Activated naive CD8-positive, alpha-beta T cell treated with anti-CD3 and anti-CD28 coated beads, Interleukin-2, amount 50 U/mL, for 24 hours (primary cell): ENCODE results near the gene ITGA2B.
"Not testable (repeated sequence)": the region's sequence is repeated elsewhere in the genome, so short reads cannot be mapped to it uniquely, and the experiment has no call there.

Experiments
- ATAC-seq: fragments of 150-1000 bp; cut with Tn5 transposase; one replicate; pipeline ENCODE4 v1.10.0; 2021
- DNase-seq: peaks from one replicate; pipeline ENCODE4 v3.0.0; 2021
- H3K27ac Mint-ChIP-seq: one replicate; pipeline ENCODE4 v1.8.0; 2021; ENCODE audit warnings: mild to moderate bottlenecking, mixed read lengths
- H3K27me3 Mint-ChIP-seq: one replicate; pipeline ENCODE4 v1.8.0; 2021; ENCODE audit warnings: mixed read lengths
- H3K36me3 Mint-ChIP-seq: one replicate; pipeline ENCODE4 v1.8.0; 2021; ENCODE audit warnings: low read depth, mixed read lengths
- H3K4me1 Mint-ChIP-seq: one replicate; pipeline ENCODE4 v1.8.0; 2021; ENCODE audit warnings: mixed read lengths
- H3K4me3 Mint-ChIP-seq: one replicate; pipeline ENCODE4 v1.8.0; 2021; ENCODE audit warnings: mild to moderate bottlenecking, moderate library complexity, mixed read lengths
- H3K9me3 Mint-ChIP-seq: one replicate; pipeline ENCODE4 v1.8.0; 2021; ENCODE audit warnings: mixed read lengths

ITGA2B gene

DNA sequence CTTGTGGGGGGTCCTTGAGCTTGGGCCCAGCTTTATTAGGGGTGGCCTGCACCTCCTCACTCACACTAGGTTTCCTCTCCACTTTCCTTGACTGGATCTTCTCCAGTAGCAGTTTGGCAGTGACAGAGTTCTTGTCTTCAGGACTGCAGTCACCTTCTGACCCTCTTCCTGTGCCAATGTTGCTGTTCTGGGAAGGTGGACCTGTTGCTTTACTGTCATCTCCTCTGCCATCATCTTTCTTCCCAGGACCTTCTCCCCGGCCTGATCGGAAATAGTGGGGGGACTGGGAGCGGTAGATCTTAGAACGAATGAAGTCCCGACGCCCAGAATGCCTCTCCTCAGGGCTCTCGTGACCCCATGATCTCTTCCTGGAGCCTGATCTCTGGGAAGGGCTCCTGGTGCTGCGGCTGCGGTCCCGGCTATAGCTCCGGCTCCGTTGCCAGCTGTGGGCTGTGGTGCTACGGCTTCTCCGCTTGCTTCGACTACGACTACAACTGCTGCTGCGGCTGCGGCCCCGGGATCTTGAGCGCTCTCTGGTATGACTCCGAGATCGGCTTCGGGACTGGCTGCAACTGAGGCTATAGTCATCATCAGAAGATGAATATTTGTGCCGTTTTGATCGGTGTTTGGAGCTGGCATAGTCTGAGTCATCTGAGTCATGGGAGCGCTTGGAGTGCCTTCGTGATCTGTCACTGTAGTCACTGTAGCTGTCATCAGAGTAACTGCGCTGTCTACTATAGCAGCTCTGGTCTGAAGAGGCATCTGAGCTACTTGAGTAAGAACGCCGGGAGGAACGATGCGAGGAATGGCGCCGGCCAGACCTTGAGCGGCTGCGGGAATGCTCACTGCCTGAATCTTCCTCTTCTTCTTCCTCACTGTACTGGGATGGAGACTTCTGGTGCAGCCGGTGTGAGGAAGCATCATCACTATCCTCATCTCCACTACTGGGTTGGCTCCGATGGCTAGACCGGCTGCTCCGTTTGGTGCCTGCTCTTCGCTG lies 9.5 kb upstream of the ITGA2B start:
- H3K36me3 Mint-ChIP-seq: peaks cover 15% of the 10 kb centered on the region

DNA sequence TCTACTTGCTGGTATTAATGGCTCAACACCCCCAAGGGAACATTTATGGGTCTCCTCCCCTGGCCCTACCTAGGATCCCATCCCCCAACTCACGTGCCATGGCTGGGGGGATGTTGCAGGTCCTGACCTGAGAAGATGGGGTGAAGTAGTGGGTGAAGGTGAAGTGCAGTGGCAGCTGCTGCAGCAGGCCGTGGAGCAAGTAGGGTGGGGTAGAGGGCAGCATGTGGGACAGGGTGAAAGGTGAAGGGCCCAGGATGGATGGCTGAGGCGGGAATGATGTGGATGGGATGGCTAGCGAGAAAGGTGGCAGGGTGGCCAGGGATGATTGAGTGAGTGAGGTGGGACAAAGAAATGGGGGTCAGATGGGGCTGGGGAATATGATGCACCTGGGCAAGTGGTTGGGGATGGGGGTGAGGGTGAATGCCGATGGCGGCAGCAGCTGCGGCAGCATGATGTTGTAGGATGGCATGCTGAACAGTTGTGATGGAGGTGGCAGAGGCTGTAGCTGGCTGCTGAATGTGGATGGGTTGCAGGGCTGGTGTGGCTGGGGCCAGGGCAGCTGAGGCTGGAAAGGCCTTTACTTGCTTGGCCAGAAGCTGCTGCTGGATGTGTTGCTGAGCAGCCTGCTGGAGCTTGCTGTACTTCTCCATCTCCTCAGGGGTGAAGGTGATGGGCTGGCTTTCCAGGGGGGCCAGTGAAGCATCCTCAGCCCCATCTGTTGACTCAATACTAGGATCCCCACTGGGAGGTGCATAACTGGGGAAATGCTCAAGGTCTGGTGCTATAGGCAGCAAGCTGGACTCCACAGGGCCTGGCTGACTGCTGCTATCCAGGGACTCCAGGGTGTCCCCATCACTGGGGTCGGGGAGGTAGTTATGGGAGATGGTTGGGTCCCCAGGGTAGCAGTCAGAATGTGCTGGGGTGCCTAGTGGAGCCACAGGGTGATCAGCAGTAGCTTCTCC lies 8.3 kb upstream of the ITGA2B start:
- Mint-ChIP-seq H3K9me3 (no peaks in the 10 kb centered on the region), H3K27ac (no peak overlapping the region), H3K27me3 (no peaks in the 10 kb centered on the region), H3K4me1 (peaks cover 17% of the 10 kb centered on the region), H3K36me3 (peaks cover 15% of the 10 kb centered on the region), H3K4me3 (no peak overlapping the region)
- no peak for ATAC-seq
- no peak for DNase-seq

More for the DNA sequence above, 9.5 kb upstream of the ITGA2B start:
- peaks cover 13% of the 10 kb centered on the region for H3K4me1 Mint-ChIP-seq
- no peak for ATAC-seq
- no peak overlapping the region for H3K4me3 Mint-ChIP-seq
- H3K27ac Mint-ChIP-seq: no peak overlapping the region
- no peaks in the 10 kb centered on the region for H3K9me3 Mint-ChIP-seq
- H3K27me3 Mint-ChIP-seq: no peaks in the 10 kb centered on the region
- DNase-seq: no peak

DNA sequence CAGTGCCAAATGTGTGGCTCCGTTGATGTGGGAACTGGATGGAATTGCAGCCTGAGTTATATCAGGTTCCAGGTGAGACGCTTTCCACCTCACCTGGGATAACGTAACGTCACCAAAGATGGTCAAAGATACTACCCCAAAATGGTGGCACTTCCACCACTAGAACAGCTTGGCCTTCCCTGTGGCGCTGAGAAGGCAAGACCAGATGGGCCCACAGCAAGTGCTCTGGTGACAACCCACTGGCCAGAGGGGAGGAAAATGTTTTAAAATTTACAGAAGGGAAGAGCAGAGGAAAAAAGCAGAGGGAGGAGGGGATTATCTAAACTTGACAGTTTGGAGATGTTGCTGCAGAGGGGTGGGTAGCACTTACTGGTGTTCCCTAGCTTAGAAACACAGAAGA lies 7.5 kb upstream of the ITGA2B start:
- Mint-ChIP-seq H3K9me3 (no peaks in the 10 kb centered on the region), H3K27me3 (no peaks in the 10 kb centered on the region), H3K4me1 (peaks cover 11% of the 10 kb centered on the region), H3K4me3 (no peak overlapping the region), H3K27ac (no peak overlapping the region), H3K36me3 (peaks cover 15% of the 10 kb centered on the region)
- DNase-seq: no peak
- no peak for ATAC-seq

DNA sequence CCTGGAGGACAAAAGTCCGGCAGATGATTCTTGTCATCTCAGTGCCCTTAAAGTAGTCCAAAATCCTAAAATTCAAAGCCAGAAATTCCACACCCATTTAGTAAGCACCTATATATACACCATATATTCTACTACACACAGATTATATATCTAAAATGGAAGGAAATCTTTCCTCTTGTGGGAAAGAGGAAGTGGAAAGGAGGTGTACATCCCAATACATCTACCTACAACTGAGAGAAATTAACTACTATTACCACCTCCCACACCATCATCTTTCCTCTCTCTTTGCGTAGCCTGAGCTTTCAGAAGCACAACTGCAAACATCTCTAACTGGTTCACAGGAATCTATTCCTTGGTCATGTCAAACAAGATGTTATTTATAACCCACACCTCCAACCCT lies 5.4 kb upstream of the ITGA2B start:
- DNase-seq (no peak), ATAC-seq (no peak)
- peaks cover 7% of the 10 kb centered on the region for H3K36me3 Mint-ChIP-seq
- peaks cover 11% of the 10 kb centered on the region for H3K4me1 Mint-ChIP-seq
- no peaks in the 10 kb centered on the region for H3K9me3 Mint-ChIP-seq
- H3K4me3 Mint-ChIP-seq: no peak overlapping the region
- no peaks in the 10 kb centered on the region for H3K27me3 Mint-ChIP-seq
- H3K27ac Mint-ChIP-seq: no peak overlapping the region

DNA sequence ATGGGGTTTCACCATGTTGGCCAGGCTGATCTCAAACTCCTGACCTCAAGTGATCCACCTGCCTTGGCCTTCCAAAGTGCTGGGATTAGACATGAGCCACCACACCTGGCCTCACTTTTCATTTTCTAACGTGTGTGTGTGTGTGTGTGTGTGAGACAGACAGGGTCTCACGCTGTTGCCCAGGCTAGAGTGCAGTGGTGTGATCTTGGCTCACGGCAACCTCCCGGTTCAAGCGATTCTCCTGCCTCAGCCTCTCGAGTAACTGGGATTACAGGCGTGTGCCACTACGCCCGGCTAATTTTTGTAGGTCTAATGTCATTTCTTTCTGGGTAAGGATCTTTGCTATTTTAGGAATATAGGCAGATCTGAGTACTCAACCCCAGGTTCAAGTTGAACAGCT lies 4.7 kb upstream of the ITGA2B start:
- not testable (repeated sequence) for H3K27ac Mint-ChIP-seq, H3K36me3 Mint-ChIP-seq, DNase-seq, H3K4me1 Mint-ChIP-seq, H3K27me3 Mint-ChIP-seq, H3K9me3 Mint-ChIP-seq, H3K4me3 Mint-ChIP-seq, ATAC-seq

DNA sequence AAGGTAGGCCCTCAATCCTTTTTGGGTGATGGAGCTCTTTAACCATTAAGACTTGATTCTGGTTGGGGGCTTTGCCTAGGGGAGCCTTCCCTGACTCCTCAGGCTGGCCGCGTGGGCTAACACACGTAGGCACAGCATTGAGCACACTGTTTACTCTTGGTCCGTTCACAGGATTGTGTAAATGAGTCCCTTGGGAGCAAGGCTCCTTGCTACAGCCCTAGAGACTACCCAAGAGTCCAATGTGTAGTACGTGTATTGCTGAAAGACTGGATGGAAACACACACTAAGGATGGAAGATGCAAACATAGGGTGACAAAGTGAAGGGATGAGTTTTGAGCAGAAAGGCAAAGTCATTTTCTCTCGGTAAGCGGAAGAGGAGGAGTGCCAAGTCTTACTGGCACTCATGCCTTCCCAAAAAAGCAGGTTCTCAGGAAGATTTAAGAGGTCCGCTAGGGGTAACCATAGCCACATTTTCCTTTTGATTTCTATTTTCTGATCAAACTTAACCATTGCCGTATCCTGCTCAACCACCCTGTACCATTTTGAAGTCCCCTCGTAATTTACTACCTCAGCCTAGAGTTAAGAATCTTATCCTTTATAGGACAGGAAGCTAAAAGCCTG lies 911 bp upstream of the ITGA2B start:
- no peaks in the 10 kb centered on the region for H3K9me3 Mint-ChIP-seq
- H3K27ac Mint-ChIP-seq: no peak overlapping the region
- ATAC-seq: no peak
- H3K4me3 Mint-ChIP-seq: no peak overlapping the region
- H3K27me3 Mint-ChIP-seq: peaks cover 10% of the 10 kb centered on the region
- no peaks in the 10 kb centered on the region for H3K36me3 Mint-ChIP-seq
- peaks cover 14% of the 10 kb centered on the region for H3K4me1 Mint-ChIP-seq
- DNase-seq: no peak

DNA sequence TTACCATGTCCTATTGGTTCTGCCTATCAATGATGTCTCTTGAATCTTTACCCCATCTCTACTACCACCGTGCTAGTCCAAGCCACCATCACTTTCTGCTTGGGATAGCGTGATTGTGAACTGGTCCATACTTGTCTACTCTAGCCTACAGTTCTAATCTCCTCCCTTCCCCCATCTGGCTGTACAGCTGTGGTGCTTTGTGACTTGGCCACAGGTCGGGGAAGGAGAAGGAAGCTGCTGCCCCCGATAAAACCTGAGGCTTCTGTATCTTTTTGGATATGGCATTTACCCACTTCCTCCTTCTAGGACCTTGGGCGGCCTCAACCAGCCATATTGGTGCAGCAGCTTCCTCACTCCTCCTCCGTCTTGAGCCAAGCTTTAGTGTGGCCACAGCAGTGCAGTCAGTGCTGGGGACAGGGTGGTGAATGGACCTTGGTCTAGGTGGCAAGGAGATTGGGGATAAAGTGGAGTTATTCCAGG lies 314 bp upstream of the ITGA2B start:
- Mint-ChIP-seq H3K27ac (no peak overlapping the region), H3K4me1 (peaks cover 16% of the 10 kb centered on the region), H3K27me3 (peaks cover 11% of the 10 kb centered on the region), H3K9me3 (no peaks in the 10 kb centered on the region), H3K36me3 (no peaks in the 10 kb centered on the region), H3K4me3 (no peak overlapping the region)
- no peak for DNase-seq
- no peak for ATAC-seq

DNA sequence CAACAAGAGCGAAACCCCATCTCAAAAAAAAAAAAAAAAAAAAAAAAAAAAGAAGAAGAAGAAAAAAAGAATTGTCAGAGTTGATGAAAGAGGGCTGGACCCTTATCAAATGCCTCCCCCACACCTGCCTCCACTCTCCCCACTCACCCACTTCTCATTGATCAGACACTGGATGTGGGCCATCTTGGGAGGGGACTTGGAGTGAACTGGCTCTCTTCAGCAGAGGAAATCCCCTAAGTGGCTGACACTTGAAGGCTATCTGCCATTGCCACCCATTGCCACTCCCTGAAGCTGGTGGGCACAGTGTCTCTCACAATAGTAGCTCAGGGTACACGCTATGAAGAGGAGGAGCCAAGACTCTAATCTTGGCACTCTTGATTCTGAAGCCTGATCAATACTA lies 1.6 kb downstream of the ITGA2B start:
- Mint-ChIP-seq H3K4me3 (no peak overlapping the region), H3K36me3 (no peaks in the 10 kb centered on the region), H3K27ac (no peak overlapping the region), H3K9me3 (no peaks in the 10 kb centered on the region), H3K4me1 (peaks cover 9% of the 10 kb centered on the region), H3K27me3 (peaks cover 19% of the 10 kb centered on the region)
- ATAC-seq (no peak), DNase-seq (no peak)

DNA sequence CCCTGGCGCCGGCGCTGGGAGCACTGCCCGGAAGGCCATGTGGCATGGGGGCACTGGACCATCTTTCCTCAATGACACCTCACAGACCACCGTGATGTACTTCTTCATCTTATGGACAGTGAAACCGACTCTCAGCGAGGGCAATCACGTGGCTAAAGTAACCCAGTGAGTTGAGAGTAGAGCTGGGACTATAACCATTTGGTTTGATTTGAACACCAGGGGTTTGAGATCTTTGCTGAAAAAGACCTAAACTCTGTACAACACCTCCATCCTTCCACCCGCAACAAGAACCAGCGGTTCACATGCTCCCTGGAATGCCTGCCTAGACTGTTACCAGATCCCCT lies 3.3 kb downstream of the ITGA2B start:
- ATAC-seq (no peak), DNase-seq (no peak)
- Mint-ChIP-seq H3K27ac (no peak overlapping the region), H3K27me3 (peaks cover 25% of the 10 kb centered on the region), H3K4me1 (peaks cover 9% of the 10 kb centered on the region), H3K36me3 (no peaks in the 10 kb centered on the region), H3K4me3 (peak overlapping the region; percentile 71), H3K9me3 (no peaks in the 10 kb centered on the region)

DNA sequence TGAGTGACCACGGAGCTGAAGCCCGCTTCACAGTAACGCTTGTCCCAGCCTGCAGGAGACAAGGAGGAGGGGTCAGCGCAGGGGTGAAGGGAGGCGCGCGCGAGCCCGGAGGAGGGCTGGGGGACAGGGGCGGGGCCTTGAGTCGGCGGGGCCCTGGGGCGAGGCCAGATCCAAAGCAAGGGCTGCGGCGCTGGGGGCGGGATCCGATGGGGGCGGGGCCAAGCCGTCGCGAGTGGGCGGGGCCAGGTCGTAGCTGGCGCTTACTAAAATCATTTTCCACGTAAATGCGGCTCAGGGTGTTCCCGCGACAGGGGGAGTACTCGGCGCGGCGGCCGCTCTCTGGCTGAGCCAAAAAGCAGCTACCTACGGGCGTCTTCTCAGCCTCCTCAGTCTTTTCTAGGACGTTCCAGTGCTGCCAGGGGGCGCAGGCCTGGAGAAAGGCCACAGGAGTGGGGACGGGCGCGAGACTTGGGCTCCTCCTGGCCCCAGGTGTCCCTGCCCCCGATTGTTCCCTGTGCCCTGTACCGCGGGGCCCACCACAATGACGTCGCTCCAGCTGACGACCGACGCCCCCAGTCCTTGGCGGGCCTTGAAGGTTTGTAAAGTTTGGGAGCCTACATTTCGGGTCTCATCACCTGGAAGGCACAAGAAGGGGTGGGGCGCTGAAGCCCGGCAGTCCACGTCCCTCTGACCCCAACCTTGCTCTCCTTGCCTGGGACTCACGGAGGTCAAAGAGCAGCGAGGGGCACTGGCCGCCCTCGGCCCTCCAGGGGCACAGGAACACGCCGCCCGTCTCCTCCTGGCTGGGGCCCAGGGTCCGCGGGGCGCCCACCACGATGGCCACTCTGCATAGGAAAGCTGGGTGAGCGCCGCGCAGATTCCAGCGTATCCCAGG lies 3.9 kb downstream of the ITGA2B start:
- Mint-ChIP-seq H3K27ac (no peak overlapping the region), H3K4me1 (peaks cover 9% of the 10 kb centered on the region), H3K36me3 (no peaks in the 10 kb centered on the region), H3K9me3 (no peaks in the 10 kb centered on the region), H3K4me3 (peak overlapping the region; percentile 71), H3K27me3 (peaks cover 25% of the 10 kb centered on the region)
- ATAC-seq: peak; percentile 84
- peak; percentile 88 for DNase-seq

DNA sequence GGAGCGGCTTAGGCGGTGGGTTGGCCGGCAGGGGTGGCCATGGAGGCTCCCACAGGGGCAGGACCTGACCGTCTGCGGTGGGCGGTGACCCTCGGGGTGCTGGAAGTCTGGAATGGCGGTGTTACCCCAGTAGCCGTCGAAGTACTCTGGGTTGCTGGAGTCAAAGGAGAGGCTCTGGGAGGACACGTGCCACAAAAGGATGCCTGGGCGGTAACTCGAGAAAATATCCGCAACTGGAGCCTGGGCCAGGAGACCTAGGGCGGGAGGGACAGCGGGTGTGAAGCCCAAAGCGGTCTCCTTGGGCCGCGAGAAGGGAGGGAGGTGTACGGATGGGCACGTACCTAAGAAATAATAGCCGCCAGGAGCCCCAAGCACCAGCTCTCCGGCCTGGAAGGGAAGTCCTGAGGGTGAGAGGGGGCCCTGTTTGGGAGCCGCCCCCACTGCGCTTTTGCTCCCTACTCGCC lies 4.6 kb downstream of the ITGA2B start:
- peaks cover 9% of the 10 kb centered on the region for H3K4me1 Mint-ChIP-seq
- DNase-seq (no peak), ATAC-seq (peak; percentile 18)
- no peak overlapping the region for H3K27ac Mint-ChIP-seq
- H3K9me3 Mint-ChIP-seq: no peaks in the 10 kb centered on the region
- no peaks in the 10 kb centered on the region for H3K36me3 Mint-ChIP-seq
- peaks cover 25% of the 10 kb centered on the region for H3K27me3 Mint-ChIP-seq
- peak overlapping the region; percentile 62 for H3K4me3 Mint-ChIP-seq

DNA sequence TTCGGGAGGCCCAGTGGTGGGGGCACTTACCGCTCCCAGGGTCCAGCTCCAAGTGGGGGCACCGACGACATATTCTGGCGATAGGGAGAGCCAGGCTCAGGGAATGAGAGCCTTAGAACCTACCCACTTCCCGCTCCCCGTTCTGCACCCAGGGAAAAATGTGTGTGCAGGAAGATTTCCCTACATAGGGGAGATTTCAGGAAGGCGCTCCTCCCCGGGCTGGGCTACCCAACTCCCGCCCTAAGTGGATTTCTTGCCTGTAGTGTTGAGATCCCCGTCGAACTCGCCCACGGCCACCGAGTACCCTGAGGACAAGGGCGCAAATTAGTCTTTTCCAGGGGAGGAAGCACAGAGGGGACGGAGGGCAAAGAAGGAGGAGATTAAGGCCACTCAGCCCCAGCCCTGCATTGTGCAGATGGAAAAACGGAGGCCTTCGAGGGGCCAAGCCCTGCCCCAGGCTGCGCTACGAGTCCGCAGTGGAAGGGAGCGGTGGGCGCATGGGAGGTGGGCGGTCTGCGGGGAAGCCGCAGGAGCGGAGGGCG lies 5.1 kb downstream of the ITGA2B start:
- H3K4me1 Mint-ChIP-seq: peaks cover 9% of the 10 kb centered on the region
- H3K9me3 Mint-ChIP-seq: no peaks in the 10 kb centered on the region
- H3K27ac Mint-ChIP-seq: no peak overlapping the region

DNA sequence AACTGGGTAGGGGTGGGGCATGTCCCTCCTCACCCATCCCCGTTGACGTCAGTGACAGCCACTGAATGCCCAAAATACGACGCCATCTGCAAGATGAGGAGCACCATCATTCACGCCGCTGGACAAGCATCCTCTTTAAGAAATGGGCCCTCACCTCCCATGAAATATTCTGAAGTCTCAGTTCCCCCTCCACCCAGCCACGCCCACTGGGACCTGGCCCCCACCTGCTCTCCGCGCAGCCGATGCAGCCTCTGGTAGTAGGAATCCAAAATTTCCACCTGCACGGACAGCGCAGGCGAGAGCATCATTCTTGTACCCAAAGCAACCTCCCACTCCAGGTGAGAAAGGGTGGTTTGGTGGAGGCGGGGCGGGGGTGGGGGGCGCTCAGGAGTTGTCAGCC lies 5.6 kb downstream of the ITGA2B start:
- Mint-ChIP-seq H3K27ac (no peak overlapping the region), H3K27me3 (peaks cover 25% of the 10 kb centered on the region), H3K9me3 (no peaks in the 10 kb centered on the region), H3K4me1 (peaks cover 9% of the 10 kb centered on the region), H3K4me3 (no peak overlapping the region), H3K36me3 (no peaks in the 10 kb centered on the region)
- DNase-seq (no peak), ATAC-seq (no peak)

More for the DNA sequence above, 5.1 kb downstream of the ITGA2B start:
- no peak overlapping the region for H3K4me3 Mint-ChIP-seq
- ATAC-seq: no peak
- DNase-seq: no peak
- H3K36me3 Mint-ChIP-seq: no peaks in the 10 kb centered on the region
- H3K27me3 Mint-ChIP-seq: peaks cover 25% of the 10 kb centered on the region
